Left ventricle myocardium inferior (tissue), 1 donor: ENCODE data around the gene GNG3. TPM values are rescaled to one million over a fixed set of nuclear protein-coding genes. Genes with fewer than 3 reads are reported as not detected.

Experiments
- DNase-seq: peaks from one replicate; pipeline ENCODE4 v3.0.0-alpha.2; 2020
- H3K27ac ChIP-seq: fragments of 200-600 bp; replicated peaks from 2 replicates; pipeline ENCODE4 v1.8.0; 2021
- H3K27me3 ChIP-seq: fragments of 200-600 bp; 2 replicates; pipeline ENCODE4 v1.8.0; 2021; ENCODE audit warnings: low read depth
- H3K36me3 ChIP-seq: fragments of 200-600 bp; 2 replicates; pipeline ENCODE4 v1.8.0; 2021
- H3K4me1 ChIP-seq: fragments of 200-600 bp; 2 replicates; pipeline ENCODE4 v1.8.0; 2021
- H3K4me3 ChIP-seq: fragments of 200-600 bp; 2 replicates; pipeline ENCODE4 v1.8.0; 2021; ENCODE audit warnings: mild to moderate bottlenecking, moderate library complexity
- H3K9me3 ChIP-seq: fragments of 200-600 bp; replicated peaks from 2 replicates; pipeline ENCODE4 v1.8.0; 2021
- CTCF ChIP-seq: fragments of 200-600 bp; IDR thresholded peaks from 2 replicates; pipeline ENCODE4 v1.8.0; 2021; ENCODE audit warnings: antibody characterized with exemption, mild to moderate bottlenecking, borderline replicate concordance
- intact Hi-C: fragments of 100-400 bp; cut with micrococcal nuclease; formaldehyde crosslinking; loops from one replicate; pipeline ENCODE4 v1.11.0; 2022
- total RNA-seq: library from RNA; stranded (reverse); fragmentation: NEBNext Ultra II Directional; extraction: Animal tissue kit (Norgen Biotek cat#: 25700); gene quantifications from one replicate; pipeline ENCODE4 v1.2.1, GENCODE V29; 2021
- donor health status: DM: no; HTN: yes; CAD: no; lungs with severe emphysema.

GNG3 gene
- total RNA-seq, 1 donor from 2014 or later, result not detected

GRCh38 chr11:62709247-62710000, 1.9 kb downstream of the GNG3 start:
- no peaks in the 10 kb centered on the region for H3K27me3 ChIP-seq
- H3K27ac ChIP-seq, result peak overlapping the region; percentile 94
- peaks cover 41% of the 10 kb centered on the region for H3K36me3 ChIP-seq
- DNase-seq, result peak; percentile 98
- H3K9me3 ChIP-seq, result no peaks in the 10 kb centered on the region
- TF ChIP-seq CTCF, result no peak
- H3K4me1 ChIP-seq, result peaks cover 78% of the 10 kb centered on the region
- H3K4me3 ChIP-seq, result peak overlapping the region; percentile 66
- intact Hi-C loops, result no loop called here

- intact Hi-C loops, result no loop called here
- H3K27ac ChIP-seq, result peak overlapping the region; percentile 94
- no peak for DNase-seq
- peaks cover 46% of the 10 kb centered on the region for H3K36me3 ChIP-seq
- peak overlapping the region; percentile 66 for H3K4me3 ChIP-seq
- H3K9me3 ChIP-seq, result no peaks in the 10 kb centered on the region
- TF ChIP-seq CTCF, result no peak
- peaks cover 83% of the 10 kb centered on the region for H3K4me1 ChIP-seq
- H3K27me3 ChIP-seq, result no peaks in the 10 kb centered on the region
These were observed 2.5 kb downstream of the GNG3 start for GRCh38 chr11:62710001-62710345.

- no peak for DNase-seq
- Histone ChIP-seq H3K9me3 (no peaks in the 10 kb centered on the region), H3K27me3 (no peaks in the 10 kb centered on the region), H3K4me3 (no peak overlapping the region), H3K4me1 (peaks cover 80% of the 10 kb centered on the region), H3K36me3 (peaks cover 70% of the 10 kb centered on the region), H3K27ac (peak overlapping the region; percentile 67)
- TF ChIP-seq CTCF, result no peak
- intact Hi-C loops, result no loop called here
These were observed 4.9 kb downstream of the GNG3 start for GRCh38 chr11:62712276-62712812.

- no peak for DNase-seq
- Histone ChIP-seq H3K27me3 (no peaks in the 10 kb centered on the region), H3K9me3 (no peaks in the 10 kb centered on the region), H3K27ac (peak overlapping the region; percentile 67), H3K4me1 (peaks cover 80% of the 10 kb centered on the region), H3K4me3 (no peak overlapping the region), H3K36me3 (peaks cover 75% of the 10 kb centered on the region)
- no peak for TF ChIP-seq CTCF
- intact Hi-C loops, result no loop called here
These were observed 5.4 kb downstream of the GNG3 start for GRCh38 chr11:62712861-62713260.

GRCh38 chr11:62713343-62713742, 5.9 kb downstream of the GNG3 start:
- no peak for TF ChIP-seq CTCF
- Histone ChIP-seq H3K9me3 (no peaks in the 10 kb centered on the region), H3K36me3 (peaks cover 80% of the 10 kb centered on the region), H3K27me3 (no peaks in the 10 kb centered on the region), H3K27ac (peak overlapping the region; percentile 67), H3K4me3 (no peak overlapping the region), H3K4me1 (peaks cover 80% of the 10 kb centered on the region)
- intact Hi-C loops, result no loop called here
- DNase-seq, result no peak
